ENCODE measurements around the gene OTOG.

The OTOG gene

DNA sequence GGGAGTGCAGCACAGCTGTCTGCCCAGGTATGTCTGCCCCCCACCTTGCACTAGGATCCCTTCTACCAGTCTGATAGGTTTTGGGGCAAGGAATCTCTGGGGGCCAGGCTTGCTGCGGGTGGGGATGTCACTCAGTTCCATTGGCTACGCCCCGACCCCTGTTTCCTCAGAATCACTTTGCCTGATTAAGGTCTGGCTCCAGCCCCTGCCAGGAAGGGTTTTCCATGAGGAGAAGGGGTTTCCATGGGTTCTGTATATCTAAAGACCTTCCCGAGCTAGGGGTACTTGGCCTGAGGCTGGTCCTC, 14.0 kb downstream of the OTOG start:
- no peak for DNase-seq (ENCODE audit: low read depth)

GRCh38 chr11:17561526-17561925, 14.5 kb downstream of the OTOG start:
- no peak for DNase-seq (ENCODE audit: low read depth)

GRCh38 chr11:17563231-17563646, 16.2 kb downstream of the OTOG start:
- no peak for DNase-seq (ENCODE audit: low read depth)

- no peak for DNase-seq (ENCODE audit: low read depth)
These were observed 17.1 kb downstream of the OTOG start for GRCh38 chr11:17563961-17564686.

- no peak for DNase-seq (ENCODE audit: low read depth)
These were observed 17.6 kb downstream of the OTOG start for GRCh38 chr11:17564687-17565042.

- DNase-seq (ENCODE audit: low read depth), result no peak
These were observed 21.9 kb downstream of the OTOG start for GRCh38 chr11:17568944-17569343.

- DNase-seq (ENCODE audit: low read depth), result no peak
These were observed 23.0 kb downstream of the OTOG start for GRCh38 chr11:17570034-17570433.

- DNase-seq (ENCODE audit: low read depth), result no peak
These were observed 24.6 kb downstream of the OTOG start for GRCh38 chr11:17571431-17572358.

GRCh38 chr11:17572359-17572690, 25.3 kb downstream of the OTOG start:
- DNase-seq (ENCODE audit: low read depth), result no peak

DNA sequence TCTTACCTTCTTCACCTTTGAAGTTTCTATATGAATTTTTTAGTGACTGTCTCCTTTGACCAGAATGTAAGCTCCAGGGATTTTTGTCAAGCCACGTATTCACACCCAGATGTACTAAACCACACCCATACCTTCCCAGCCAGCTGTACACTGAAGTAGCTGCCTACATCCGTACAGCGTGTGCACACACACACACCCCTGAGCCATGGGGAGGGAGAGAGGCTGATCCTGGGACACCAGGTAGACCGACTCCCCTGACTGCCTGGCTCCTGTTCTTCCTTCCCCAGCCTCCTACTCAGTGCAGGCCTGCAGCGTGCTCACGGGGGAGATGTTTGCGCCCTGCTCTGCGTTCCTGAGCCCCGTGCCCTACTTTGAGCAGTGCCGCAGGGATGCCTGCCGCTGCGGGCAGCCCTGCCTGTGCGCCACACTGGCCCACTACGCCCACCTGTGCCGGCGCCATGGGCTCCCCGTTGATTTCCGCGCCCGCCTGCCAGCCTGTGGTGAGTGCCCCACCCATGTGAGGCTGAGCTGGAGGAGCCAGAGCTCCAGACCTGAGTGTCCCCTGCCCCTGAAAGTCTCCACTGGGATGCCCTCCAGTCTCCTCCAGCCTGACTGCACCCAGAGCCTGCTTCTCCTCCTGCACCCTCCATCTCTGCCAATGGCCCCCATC, 25.9 kb downstream of the OTOG start:
- DNase-seq (ENCODE audit: low read depth), result no peak

GRCh38 chr11:17573526-17573925, 26.5 kb downstream of the OTOG start:
- DNase-seq (ENCODE audit: low read depth), result no peak

DNA sequence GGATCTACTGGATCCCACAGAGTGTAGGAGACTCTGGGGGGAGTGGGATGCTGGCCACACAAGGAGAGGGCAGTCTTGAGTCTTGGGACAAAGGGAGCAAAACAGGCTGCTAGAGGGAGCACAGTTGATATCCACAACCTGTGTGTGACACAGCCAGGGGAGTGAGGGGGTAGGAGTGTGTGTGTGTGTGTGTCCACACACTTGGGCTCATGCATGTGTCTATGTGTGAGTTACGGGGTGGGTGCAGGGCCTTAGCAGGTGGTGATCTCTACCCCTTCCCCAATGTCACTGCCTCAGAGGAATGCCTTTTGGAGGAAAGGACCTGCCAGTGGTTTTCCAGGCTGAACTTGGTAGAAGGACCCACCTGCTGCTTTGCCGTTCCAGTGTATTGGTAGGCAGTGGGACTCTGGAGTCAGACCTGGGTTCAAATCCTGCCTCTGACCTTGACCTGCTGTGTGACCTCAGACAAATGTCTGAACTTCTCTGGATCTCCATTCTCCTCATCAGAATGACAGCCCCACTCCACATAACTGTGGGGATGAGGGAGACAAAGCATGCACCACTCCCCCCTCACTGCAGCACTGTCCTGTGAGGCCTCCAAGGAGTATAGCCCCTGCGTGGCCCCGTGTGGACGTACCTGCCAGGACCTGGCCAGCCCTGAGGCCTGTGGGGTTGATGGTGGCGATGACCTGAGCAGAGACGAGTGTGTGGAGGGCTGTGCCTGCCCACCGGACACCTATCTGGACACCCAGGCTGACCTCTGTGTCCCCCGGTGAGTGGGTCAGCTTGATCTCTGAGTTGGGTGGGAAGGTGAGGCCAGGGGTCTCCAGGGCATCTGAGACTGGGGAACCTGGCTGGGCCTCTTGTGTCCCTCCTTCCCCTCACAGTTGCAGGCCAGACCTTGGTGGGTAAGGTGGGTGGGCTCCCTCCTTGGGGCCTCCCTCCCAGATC, 27.4 kb downstream of the OTOG start:
- DNase-seq (ENCODE audit: low read depth), result no peak

GRCh38 chr11:17575431-17576425, 28.7 kb downstream of the OTOG start:
- DNase-seq (ENCODE audit: low read depth), result no peak

- no peak for DNase-seq (ENCODE audit: low read depth)
These were observed 31.2 kb downstream of the OTOG start for GRCh38 chr11:17578296-17578695.

DNA sequence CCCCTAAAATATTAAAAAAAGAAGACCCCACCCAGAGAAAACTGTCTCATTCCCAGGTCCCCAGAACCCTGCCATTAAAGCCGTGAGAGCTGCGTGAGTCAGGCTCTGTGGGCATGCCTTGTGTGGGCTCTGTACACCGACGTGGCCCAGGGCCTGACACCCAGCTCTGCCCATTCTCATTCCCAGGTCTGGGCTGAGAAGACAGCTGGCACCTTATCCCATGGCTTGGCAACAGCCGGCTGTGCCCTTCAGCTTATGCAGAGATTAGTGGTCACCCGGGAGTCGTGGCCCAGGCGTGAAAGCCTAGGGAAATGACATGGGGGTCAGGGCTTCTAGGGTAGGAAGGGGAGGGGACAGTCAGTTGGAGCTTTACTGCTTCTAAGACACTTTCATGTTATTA, 31.9 kb downstream of the OTOG start:
- no peak for DNase-seq (ENCODE audit: low read depth)

GRCh38 chr11:17579451-17579850, 32.4 kb downstream of the OTOG start:
- no peak for DNase-seq (ENCODE audit: low read depth)

GRCh38 chr11:17580271-17580670, 33.2 kb downstream of the OTOG start:
- no peak for DNase-seq (ENCODE audit: low read depth)

- DNase-seq (ENCODE audit: low read depth), result no peak
These were observed 34.1 kb downstream of the OTOG start for GRCh38 chr11:17581036-17581731.

- DNase-seq (ENCODE audit: low read depth), result no peak
These were observed 34.6 kb downstream of the OTOG start for GRCh38 chr11:17581732-17582053.

Data from stimulated activated CD4-positive, alpha-beta T cell treated with anti-CD3 and anti-CD28 coated beads, Interleukin-2, amount 100 ng/mL, for 4 hours (primary cell).